Fibroblast of lung (primary cell): Measurements from ENCODE around the gene LENG1.

Experiments
- EZH2 ChIP-seq: IDR thresholded peaks from 2 replicates; pipeline ENCODE4 v1.5.1; 2012; ENCODE audit warnings: low read length, control low read depth, mild to moderate bottlenecking; ENCODE audit errors: missing control alignments
- TF ChIP-seq, protein P1 (sequence below), 2 donors: IDR thresholded peaks in 1 of 2; conservative IDR thresholded peaks in 1 of 2; 1 replicate in 1 of 2; 2 replicates in 1 of 2; pipeline ENCODE4 v1.5.1; 2011 to 2012; ENCODE audit warnings: low read length in 2 of 2, control low read depth in 1 of 2, inconsistent platforms in 1 of 2, low read depth in 1 of 2, mild to moderate bottlenecking in 1 of 2

DNA sequence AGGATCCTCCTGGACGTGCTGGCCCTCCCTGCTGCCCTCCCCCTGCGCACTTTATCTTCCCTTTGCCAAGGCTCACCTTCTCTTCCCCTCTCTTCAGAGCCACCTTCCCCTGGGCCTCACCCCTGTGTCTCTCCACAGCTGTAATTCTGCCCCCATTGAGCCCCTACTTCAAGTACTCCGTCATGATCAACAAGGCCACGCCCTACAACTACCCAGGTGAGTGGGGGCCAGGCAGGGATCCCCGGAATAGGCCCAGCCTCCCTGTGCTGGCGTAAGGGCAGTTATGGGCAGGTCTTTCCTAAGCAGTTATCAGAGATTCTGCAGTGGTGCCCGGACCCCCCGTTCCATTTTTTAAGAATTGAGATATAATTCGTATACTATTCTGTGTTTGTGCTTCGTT is 53.7 kb downstream of the LENG1 start:
- TF ChIP-seq, protein P1, sequence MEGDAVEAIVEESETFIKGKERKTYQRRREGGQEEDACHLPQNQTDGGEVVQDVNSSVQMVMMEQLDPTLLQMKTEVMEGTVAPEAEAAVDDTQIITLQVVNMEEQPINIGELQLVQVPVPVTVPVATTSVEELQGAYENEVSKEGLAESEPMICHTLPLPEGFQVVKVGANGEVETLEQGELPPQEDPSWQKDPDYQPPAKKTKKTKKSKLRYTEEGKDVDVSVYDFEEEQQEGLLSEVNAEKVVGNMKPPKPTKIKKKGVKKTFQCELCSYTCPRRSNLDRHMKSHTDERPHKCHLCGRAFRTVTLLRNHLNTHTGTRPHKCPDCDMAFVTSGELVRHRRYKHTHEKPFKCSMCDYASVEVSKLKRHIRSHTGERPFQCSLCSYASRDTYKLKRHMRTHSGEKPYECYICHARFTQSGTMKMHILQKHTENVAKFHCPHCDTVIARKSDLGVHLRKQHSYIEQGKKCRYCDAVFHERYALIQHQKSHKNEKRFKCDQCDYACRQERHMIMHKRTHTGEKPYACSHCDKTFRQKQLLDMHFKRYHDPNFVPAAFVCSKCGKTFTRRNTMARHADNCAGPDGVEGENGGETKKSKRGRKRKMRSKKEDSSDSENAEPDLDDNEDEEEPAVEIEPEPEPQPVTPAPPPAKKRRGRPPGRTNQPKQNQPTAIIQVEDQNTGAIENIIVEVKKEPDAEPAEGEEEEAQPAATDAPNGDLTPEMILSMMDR (conservative IDR thresholded peaks at IDR 0.05 in 1 of 2, IDR thresholded peaks at IDR 0.05 in 1 of 2; ENCODE audit: low read depth in 1 of 2, low read length in 2 of 2) = no peak
- TF ChIP-seq EZH2 = no peak
